Endothelial cell of umbilical vein (primary cell): ENCODE measurements around the gene CERKL.

Source experiments
- CTCF ChIP-seq, 2 donors: IDR thresholded peaks; 1 replicate in 1 of 2; 2 replicates in 1 of 2; pipeline ENCODE4 v1.5.1; 2011; ENCODE audit warnings: low read length in 2 of 2, mild to moderate bottlenecking in 2 of 2, moderate library complexity in 2 of 2, control low read depth in 1 of 2, inconsistent platforms in 1 of 2, low read depth in 1 of 2; ENCODE audit not compliant: insufficient read depth in 1 of 2; ENCODE audit errors: extremely low read depth in 1 of 2
- EZH2 ChIP-seq: IDR thresholded peaks from 2 replicates; pipeline ENCODE4 v1.6.1; 2012; ENCODE audit warnings: borderline replicate concordance, low read depth, mild to moderate bottlenecking, moderate library complexity, low read length, inconsistent platforms; ENCODE audit not compliant: severe bottlenecking
- GATA2 ChIP-seq: IDR thresholded peaks from 2 replicates; pipeline ENCODE4 v1.7.0; 2011; ENCODE audit warnings: low read depth, mild to moderate bottlenecking, moderate library complexity, mixed read lengths, low read length; ENCODE audit not compliant: insufficient read length, insufficient read depth
- JUN ChIP-seq: IDR thresholded peaks from 2 replicates; pipeline ENCODE4 v1.6.1; 2011; ENCODE audit warnings: borderline replicate concordance, low read depth; ENCODE audit not compliant: insufficient read length, insufficient read depth
- MAX ChIP-seq: IDR thresholded peaks from 2 replicates; pipeline ENCODE4 v1.6.1; 2011; ENCODE audit not compliant: insufficient read depth, insufficient read length
- MYC ChIP-seq: IDR thresholded peaks from one replicate; pipeline ENCODE4 v1.6.1; 2011; ENCODE audit warnings: mild to moderate bottlenecking, low read depth, low read length
- POLR2A ChIP-seq: IDR thresholded peaks from 2 replicates; pipeline ENCODE4 v1.6.1; 2012; ENCODE audit warnings: low read depth, mild to moderate bottlenecking, control low read depth, low read length
- POLR2AphosphoS5 ChIP-seq: IDR thresholded peaks from 2 replicates; pipeline ENCODE4 v1.6.1; 2012; ENCODE audit warnings: low read depth, mild to moderate bottlenecking, control low read depth, low read length, moderate library complexity; ENCODE audit not compliant: insufficient read depth

GRCh38 chr2:181614874-181615638 is 41.8 kb downstream of the CERKL start:
- TF ChIP-seq CTCF (IDR thresholded peaks at IDR 0.05; ENCODE audit: extremely low read depth in 1 of 2, insufficient read depth in 1 of 2, low read depth in 1 of 2, low read length in 2 of 2) (no peak), MAX (no peak), POLR2AphosphoS5 (no peak), POLR2A (no peak), MYC (no peak), EZH2 (no peak), JUN (no peak), GATA2 (no peak)
